Measurements from ENCODE around the gene LINGO1. TPM values are rescaled to one million over a fixed set of nuclear protein-coding genes. Genes with fewer than 3 reads are reported as not detected.

LINGO1 gene
- total RNA-seq, 6 experiments from 2014 or later, result 0.09 to 0.11 TPM; not detected in 4

DNA sequence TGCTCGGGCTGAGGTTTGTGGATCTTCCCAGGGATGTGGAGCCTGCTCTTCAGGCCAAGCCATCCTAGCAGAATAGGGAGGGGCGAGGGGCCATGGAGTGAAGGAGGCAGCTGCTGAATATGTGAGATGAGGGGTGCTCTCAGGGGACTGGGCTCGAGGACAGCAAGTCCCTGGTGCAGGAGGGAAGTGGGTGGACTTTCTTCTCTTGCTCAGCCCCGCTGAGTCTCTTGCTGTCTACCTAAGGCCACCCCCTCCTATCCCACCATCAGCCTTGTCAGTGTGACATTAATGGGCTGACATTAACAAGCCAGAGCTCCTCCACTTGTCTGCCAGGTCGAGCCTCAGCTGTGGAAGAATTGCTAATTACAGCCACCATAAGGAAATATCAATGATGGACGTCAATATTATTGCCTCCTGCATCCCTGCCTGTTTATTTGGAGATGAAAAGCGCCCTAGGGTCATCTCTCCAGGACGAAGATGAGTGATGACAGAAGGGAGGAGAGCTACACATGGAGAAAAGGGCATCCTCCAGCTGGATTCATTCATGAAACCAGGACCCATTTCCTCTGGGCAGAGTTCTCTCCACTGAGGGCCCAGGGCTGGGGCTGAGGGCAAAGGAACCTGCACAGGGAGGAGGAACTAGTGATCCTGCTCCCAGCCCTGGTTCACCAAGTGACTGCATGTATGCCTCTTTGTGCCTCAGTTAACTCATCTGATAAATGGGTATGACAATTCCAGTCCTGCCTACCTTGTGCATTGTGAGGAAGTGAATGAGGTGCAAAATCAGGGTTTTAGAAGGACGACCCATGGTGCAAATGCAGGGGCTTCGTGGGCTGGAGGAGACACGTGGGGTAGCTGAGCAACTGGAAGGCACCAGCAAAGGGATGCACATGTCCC is 34.9 kb upstream of the LINGO1 start:
- Mint-ChIP-seq H3K9me3 (no peaks in the 10 kb centered on the region), H3K27me3 (ENCODE audit: insufficient read depth) (peaks cover 43% of the 10 kb centered on the region), H3K4me1 (ENCODE audit: low read depth) (no peaks in the 10 kb centered on the region), H3K27ac (no peak overlapping the region), H3K36me3 (ENCODE audit: low read depth) (no peaks in the 10 kb centered on the region), H3K4me3 (no peak overlapping the region)
- no peak for DNase-seq
- TF ChIP-seq CTCF (IDR thresholded peaks at IDR 0.05), result no peak

GRCh38 chr15:77666296-77666660 is 33.6 kb upstream of the LINGO1 start:
- no peak overlapping the region for H3K27ac Mint-ChIP-seq
- H3K36me3 Mint-ChIP-seq (ENCODE audit: low read depth), result no peaks in the 10 kb centered on the region
- no peak for DNase-seq
- no peak for TF ChIP-seq CTCF (IDR thresholded peaks at IDR 0.05)
- no peak overlapping the region for H3K4me3 Mint-ChIP-seq
- peaks cover 41% of the 10 kb centered on the region for H3K27me3 Mint-ChIP-seq (ENCODE audit: insufficient read depth)
- H3K4me1 Mint-ChIP-seq (ENCODE audit: low read depth), result no peaks in the 10 kb centered on the region
- H3K9me3 Mint-ChIP-seq, result no peaks in the 10 kb centered on the region

GRCh38 chr15:77665530-77666295 is 33.0 kb upstream of the LINGO1 start:
- no peak overlapping the region for H3K4me3 Mint-ChIP-seq
- no peak for DNase-seq
- peaks cover 46% of the 10 kb centered on the region for H3K27me3 Mint-ChIP-seq (ENCODE audit: insufficient read depth)
- TF ChIP-seq CTCF (IDR thresholded peaks at IDR 0.05), result no peak
- H3K4me1 Mint-ChIP-seq (ENCODE audit: low read depth), result no peaks in the 10 kb centered on the region
- H3K36me3 Mint-ChIP-seq (ENCODE audit: low read depth), result no peaks in the 10 kb centered on the region
- H3K9me3 Mint-ChIP-seq, result no peaks in the 10 kb centered on the region
- H3K27ac Mint-ChIP-seq, result no peak overlapping the region

- no peak for DNase-seq
- H3K4me3 Mint-ChIP-seq, result no peak overlapping the region
- no peaks in the 10 kb centered on the region for H3K4me1 Mint-ChIP-seq (ENCODE audit: low read depth)
- H3K27ac Mint-ChIP-seq, result no peak overlapping the region
- no peaks in the 10 kb centered on the region for H3K9me3 Mint-ChIP-seq
- TF ChIP-seq CTCF (IDR thresholded peaks at IDR 0.05), result no peak
- H3K36me3 Mint-ChIP-seq (ENCODE audit: low read depth), result no peaks in the 10 kb centered on the region
- peaks cover 47% of the 10 kb centered on the region for H3K27me3 Mint-ChIP-seq (ENCODE audit: insufficient read depth)
Observed at GRCh38 chr15:77664428-77664827, 31.7 kb upstream of the LINGO1 start.

- Mint-ChIP-seq H3K9me3 (no peaks in the 10 kb centered on the region), H3K4me1 (ENCODE audit: low read depth) (no peaks in the 10 kb centered on the region), H3K27ac (no peak overlapping the region), H3K27me3 (ENCODE audit: insufficient read depth) (peaks cover 51% of the 10 kb centered on the region), H3K4me3 (no peak overlapping the region), H3K36me3 (ENCODE audit: low read depth) (no peaks in the 10 kb centered on the region)
- no peak for TF ChIP-seq CTCF (IDR thresholded peaks at IDR 0.05)
- DNase-seq, result no peak
Observed at GRCh38 chr15:77663256-77663655, 30.5 kb upstream of the LINGO1 start.
